GM21528 (cell line): ENCODE data around the gene ELFN1.

Experiments
- ATAC-seq: cut with Tn5 transposase; IDR thresholded peaks from one replicate; pipeline ENCODE4 v1.9.1; 2021; ENCODE audit warnings: mild to moderate bottlenecking, moderate library complexity; ENCODE audit not compliant: unreplicated experiment, low FRiP score

The ELFN1 gene

GRCh38 chr7:1720326-1720725 lies 50.2 kb downstream of the ELFN1 start:
- no peak for ATAC-seq

GRCh38 chr7:1721047-1721690 lies 51.1 kb downstream of the ELFN1 start:
- no peak for ATAC-seq

GRCh38 chr7:1723254-1723653 lies 53.2 kb downstream of the ELFN1 start:
- no peak for ATAC-seq

- ATAC-seq: no peak
Measured at GRCh38 chr7:1724118-1724910, 54.2 kb downstream of the ELFN1 start.

GRCh38 chr7:1725199-1725690 lies 55.2 kb downstream of the ELFN1 start:
- no peak for ATAC-seq

- no peak for ATAC-seq
Measured at GRCh38 chr7:1725766-1726630, 55.9 kb downstream of the ELFN1 start.

GRCh38 chr7:1727079-1727478 lies 57.0 kb downstream of the ELFN1 start:
- no peak for ATAC-seq

- no peak for ATAC-seq
Measured at GRCh38 chr7:1727812-1728570, 57.9 kb downstream of the ELFN1 start.

GRCh38 chr7:1729183-1729582 lies 59.1 kb downstream of the ELFN1 start:
- ATAC-seq: no peak

- ATAC-seq: no peak
Measured at GRCh38 chr7:1729773-1730172, 59.7 kb downstream of the ELFN1 start.

GRCh38 chr7:1732072-1732471 lies 62.0 kb downstream of the ELFN1 start:
- no peak for ATAC-seq

GRCh38 chr7:1732645-1733044 lies 62.6 kb downstream of the ELFN1 start:
- no peak for ATAC-seq

GRCh38 chr7:1733206-1733907 lies 63.3 kb downstream of the ELFN1 start:
- no peak for ATAC-seq

- ATAC-seq: no peak
Measured at GRCh38 chr7:1733908-1734730, 64.0 kb downstream of the ELFN1 start.

- ATAC-seq: no peak
Measured at GRCh38 chr7:1735262-1735661, 65.2 kb downstream of the ELFN1 start.

- ATAC-seq: no peak
Measured at GRCh38 chr7:1735806-1736483, 65.9 kb downstream of the ELFN1 start.

GRCh38 chr7:1736484-1736817 lies 66.4 kb downstream of the ELFN1 start:
- ATAC-seq: no peak

- no peak for ATAC-seq
Measured at GRCh38 chr7:1736830-1737229, 66.8 kb downstream of the ELFN1 start.
